ENCODE measurements around the gene TERT.

TERT gene

DNA sequence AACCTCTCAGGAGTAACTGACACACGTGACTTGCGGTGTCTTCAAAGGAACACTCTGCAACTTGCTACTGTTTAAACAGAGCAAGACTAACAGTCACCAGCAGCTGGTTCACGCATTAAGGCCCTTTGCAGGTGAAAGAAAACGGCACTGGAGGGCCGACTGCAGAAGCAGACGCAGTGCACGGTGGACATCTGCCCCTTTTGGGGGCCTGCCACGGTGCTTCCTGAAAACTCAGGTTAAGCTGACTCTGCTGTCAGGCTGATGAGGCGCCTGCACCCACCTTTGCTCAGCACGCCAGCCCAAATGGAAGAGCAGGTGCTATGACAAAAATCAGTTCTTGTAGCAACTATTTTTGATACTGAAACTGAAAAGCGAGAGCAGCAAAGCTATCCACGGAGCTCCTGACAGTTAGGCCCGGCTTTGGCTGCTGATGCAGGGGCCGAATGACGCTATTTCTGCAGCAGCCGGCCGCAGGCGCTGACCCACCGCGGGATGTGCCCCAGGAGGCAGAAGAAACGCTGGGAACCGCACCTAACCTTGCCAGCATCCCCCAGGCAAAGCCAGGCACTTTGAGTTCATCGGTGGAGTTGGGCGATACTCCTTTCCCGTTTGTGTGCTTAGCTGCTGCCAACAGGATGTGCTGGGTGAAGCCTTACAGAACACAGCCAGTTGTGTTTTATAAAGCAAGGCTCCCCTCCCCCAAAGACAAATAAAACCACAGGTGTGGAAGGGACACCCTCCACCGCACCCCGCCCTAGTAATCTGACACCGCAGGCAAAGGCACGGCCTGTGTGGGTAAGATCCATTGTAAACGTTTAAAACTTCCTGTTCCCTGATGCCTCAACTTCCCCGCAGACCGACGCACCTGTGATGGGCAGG is 21.1 kb upstream of the TERT start:
- POLR2A ChIA-PET, result interaction anchor here (0.7 kb wide), 1 partner anchor 28 kb away, joined by 3 read pairs; no protein-coding TSS in a partner anchor
- TF ChIP-seq CTCF (IDR thresholded peaks at IDR 0.05; ENCODE audit: control extremely low read depth, extremely low read depth, low read depth, missing control alignments), result no peak
- peak; percentile 85 for DNase-seq (ENCODE audit: extremely low spot score)
- CTCF ChIA-PET, result interaction anchor here (1.2 to 1.4 kb wide), 2 partner anchors 12 to 14 kb away, joined by 3 to 5 read pairs; no protein-coding TSS in a partner anchor

GRCh38 chr5:1315018-1315708 is 20.3 kb upstream of the TERT start:
- CTCF ChIA-PET, result interaction anchor here (1.0 to 1.4 kb wide), 3 partner anchors 11 to 15 kb away, joined by 3 to 5 read pairs (median 3); no protein-coding TSS in a partner anchor
- no peak for TF ChIP-seq CTCF (IDR thresholded peaks at IDR 0.05; ENCODE audit: control extremely low read depth, extremely low read depth, low read depth, missing control alignments)
- no peak for DNase-seq (ENCODE audit: extremely low spot score)
- POLR2A ChIA-PET, result interaction anchor here (0.7 kb wide), 1 partner anchor 29 kb away, joined by 3 read pairs; no protein-coding TSS in a partner anchor

GRCh38 chr5:1314564-1314982 is 19.7 kb upstream of the TERT start:
- CTCF ChIA-PET, result interaction anchor here (1.0 to 1.4 kb wide), 2 partner anchors 12 to 14 kb away, joined by 3 read pairs; no protein-coding TSS in a partner anchor
- no peak for TF ChIP-seq CTCF (IDR thresholded peaks at IDR 0.05; ENCODE audit: control extremely low read depth, extremely low read depth, low read depth, missing control alignments)
- DNase-seq (ENCODE audit: extremely low spot score), result no peak
- POLR2A ChIA-PET, result no interaction called here

DNA sequence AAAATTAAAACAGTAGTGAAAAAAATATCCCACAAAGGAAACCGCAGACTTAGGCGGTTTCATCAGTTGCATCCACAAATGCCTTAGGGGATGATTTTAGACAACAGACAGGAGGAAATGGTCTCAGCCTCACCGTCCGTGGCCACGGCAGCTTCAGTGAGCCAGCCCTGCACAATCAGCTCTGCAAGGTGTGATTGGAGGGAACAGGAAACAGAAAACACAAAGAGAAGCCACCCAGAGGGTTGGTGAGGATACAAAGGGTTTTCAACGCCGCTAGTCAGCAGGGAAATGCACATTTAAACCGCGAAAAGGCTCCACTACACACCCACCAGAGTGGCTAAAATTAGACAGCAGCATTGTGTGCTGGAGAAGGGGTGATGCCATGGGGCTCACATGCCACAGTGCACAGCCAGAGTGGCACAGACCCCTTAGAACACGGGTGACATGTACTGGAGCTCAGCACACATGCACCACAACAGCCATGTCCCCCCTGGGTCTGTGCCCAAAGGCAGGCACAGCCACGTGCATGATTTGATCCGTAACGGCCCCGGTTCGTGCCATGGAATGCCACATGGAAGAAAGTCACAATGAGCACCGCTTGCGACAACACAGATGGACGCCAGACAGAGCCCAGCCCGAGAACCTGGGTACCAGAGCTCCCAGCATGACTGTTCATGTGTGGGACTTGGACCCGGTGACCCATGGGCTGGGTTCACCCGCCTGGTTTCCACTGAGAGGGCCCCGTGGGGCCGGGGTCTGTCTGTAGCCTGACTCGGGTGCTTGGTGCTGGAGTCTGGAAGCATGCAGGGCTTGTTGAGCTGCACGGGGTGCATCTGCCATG is 18.3 kb upstream of the TERT start:
- peak; percentile 72 for DNase-seq (ENCODE audit: extremely low spot score)
- no peak for TF ChIP-seq CTCF (IDR thresholded peaks at IDR 0.05; ENCODE audit: control extremely low read depth, extremely low read depth, low read depth, missing control alignments)
- ChIA-PET POLR2A (interaction anchor here (0.7 kb wide), 1 partner anchor 191 kb away, joined by 3 read pairs; no protein-coding TSS in a partner anchor), CTCF (interaction anchor here (0.6 to 1.3 kb wide), 4 partner anchors 11 to 29 kb away, joined by 3 read pairs; no protein-coding TSS in a partner anchor)

- POLR2A ChIA-PET, result no interaction called here
- CTCF ChIA-PET, result interaction anchor here (1.2 kb wide), 1 partner anchor 30 kb away, joined by 3 read pairs; no protein-coding TSS in a partner anchor
- no peak for DNase-seq (ENCODE audit: extremely low spot score)
- TF ChIP-seq CTCF (IDR thresholded peaks at IDR 0.05; ENCODE audit: control extremely low read depth, extremely low read depth, low read depth, missing control alignments), result no peak
Observed at GRCh38 chr5:1312206-1312605, 17.3 kb upstream of the TERT start.

All from GM10248 (cell line).